Astrocyte (in vitro differentiated cells and primary cell): ENCODE results near the gene PASK. TPM values are rescaled to one million over a fixed set of nuclear protein-coding genes. Genes with fewer than 3 reads are reported as not detected.

ENCODE experiments used
- DNase-seq: peaks from one replicate; pipeline ENCODE4 v3.0.0-alpha.2; 2010; ENCODE audit warnings: low read depth
- FAIRE-seq: peaks from 2 replicates; lab custom pipeline; 2011; peaks lifted over from hg19 to GRCh38; lab: Jason Lieb, UNC
- H2AFZ ChIP-seq: 2 replicates; pipeline ENCODE4 v1.6.0; 2012; ENCODE audit warnings: low read depth, low read length, inconsistent platforms
- H3K27ac ChIP-seq: 2 replicates; pipeline ENCODE4 v1.5.1; 2011; ENCODE audit warnings: low read depth, low read length, inconsistent platforms
- H3K27me3 ChIP-seq: 2 replicates; pipeline ENCODE4 v1.6.0; 2011; ENCODE audit warnings: low read length, inconsistent platforms; ENCODE audit not compliant: insufficient read depth
- H3K36me3 ChIP-seq: 2 replicates; pipeline ENCODE4 v1.5.1; 2011; ENCODE audit warnings: low read length, inconsistent platforms; ENCODE audit not compliant: insufficient read depth
- H3K4me1 ChIP-seq: 2 replicates; pipeline ENCODE4 v1.5.1; 2011; ENCODE audit warnings: low read length, inconsistent platforms; ENCODE audit not compliant: insufficient read depth
- H3K4me2 ChIP-seq: 2 replicates; pipeline ENCODE4 v1.6.0; 2012; ENCODE audit warnings: low read length, inconsistent platforms
- H3K4me3 ChIP-seq: 2 replicates; pipeline ENCODE4 v1.5.1; 2011; ENCODE audit warnings: low read depth, mild to moderate bottlenecking, low read length, inconsistent platforms; ENCODE audit not compliant: insufficient read depth
- H3K79me2 ChIP-seq: 2 replicates; pipeline ENCODE4 v1.6.0; 2012; ENCODE audit warnings: mild to moderate bottlenecking, low read length, inconsistent platforms; ENCODE audit not compliant: insufficient read depth
- H3K9ac ChIP-seq: 2 replicates; pipeline ENCODE4 v1.6.0; 2012; ENCODE audit warnings: mild to moderate bottlenecking, low read length, inconsistent platforms
- H3K9me3 ChIP-seq: 2 replicates; pipeline ENCODE4 v1.5.1; 2012; ENCODE audit warnings: low read depth, mild to moderate bottlenecking, low read length, inconsistent platforms; ENCODE audit not compliant: insufficient read depth
- H4K20me1 ChIP-seq: 2 replicates; pipeline ENCODE4 v1.6.0; 2012; ENCODE audit warnings: low read length, inconsistent platforms; ENCODE audit not compliant: insufficient read depth
- H3K27ac Mint-ChIP-seq: one replicate; pipeline ENCODE4 v1.8.0; 2021; ENCODE audit warnings: mild to moderate bottlenecking, mixed read lengths; ENCODE audit not compliant: unreplicated experiment
- H3K27me3 Mint-ChIP-seq: one replicate; pipeline ENCODE4 v1.8.0; 2021; ENCODE audit warnings: low read depth, mixed read lengths; ENCODE audit not compliant: unreplicated experiment
- H3K36me3 Mint-ChIP-seq: one replicate; pipeline ENCODE4 v1.8.0; 2021; ENCODE audit warnings: low read depth, mixed read lengths; ENCODE audit not compliant: unreplicated experiment
- H3K4me1 Mint-ChIP-seq: one replicate; pipeline ENCODE4 v1.8.0; 2021; ENCODE audit warnings: low read depth, mixed read lengths; ENCODE audit not compliant: unreplicated experiment
- H3K4me3 Mint-ChIP-seq: one replicate; pipeline ENCODE4 v1.8.0; 2021; ENCODE audit warnings: mild to moderate bottlenecking, moderate library complexity, mixed read lengths; ENCODE audit not compliant: unreplicated experiment
- H3K9me3 Mint-ChIP-seq: one replicate; pipeline ENCODE4 v1.8.0; 2021; ENCODE audit warnings: mild to moderate bottlenecking, mixed read lengths; ENCODE audit not compliant: unreplicated experiment
- EZH2 ChIP-seq: IDR thresholded peaks from 2 replicates; pipeline ENCODE4 v1.6.1; 2012; ENCODE audit warnings: mild to moderate bottlenecking, low read length, inconsistent platforms; ENCODE audit not compliant: insufficient read depth
- total RNA-seq: library from RNA; stranded (reverse); gene quantifications from 2 replicates; pipeline ENCODE4 v1.2.1, GENCODE V29; 2021
- TF ChIP-seq, protein P1 (sequence below): IDR thresholded peaks from 2 replicates; pipeline ENCODE4 v1.5.1; 2011; ENCODE audit warnings: low read depth, mild to moderate bottlenecking, inconsistent platforms, low read length, moderate library complexity; ENCODE audit not compliant: insufficient read depth

PASK gene
- total RNA-seq, 1 donor from 2014 or later, result 8.0 TPM

DNA sequence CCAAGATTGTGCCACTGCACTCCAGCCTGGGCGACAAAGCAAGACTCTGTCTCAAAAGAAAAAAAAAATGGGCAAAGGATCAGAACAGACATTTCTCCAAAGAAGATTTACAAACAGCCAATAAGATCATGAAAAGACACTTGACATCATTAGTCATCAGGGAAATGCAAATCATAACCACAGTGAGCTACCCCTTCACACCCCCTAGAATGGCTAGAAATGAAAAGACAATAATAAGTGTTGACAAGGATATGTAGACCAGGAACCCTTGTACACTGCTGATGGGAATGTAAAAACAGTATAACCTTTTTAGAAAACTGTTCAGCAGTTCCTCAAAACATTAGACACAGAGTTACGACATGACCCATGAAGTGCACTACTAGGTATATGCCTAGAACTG lies 28.8 kb downstream of the PASK start:
- Histone ChIP-seq H3K27me3 (no peaks in the 10 kb centered on the region), H3K36me3 (no peaks in the 10 kb centered on the region), H3K9ac (no peak overlapping the region), H3K4me3 (no peak overlapping the region), H2AFZ (no peak overlapping the region), H3K4me2 (no peak overlapping the region), H3K27ac (no peak overlapping the region), H3K79me2 (no peaks in the 10 kb centered on the region), H4K20me1 (no peaks in the 10 kb centered on the region), H3K4me1 (no peaks in the 10 kb centered on the region), H3K9me3 (no peaks in the 10 kb centered on the region)
- TF ChIP-seq, protein P1, sequence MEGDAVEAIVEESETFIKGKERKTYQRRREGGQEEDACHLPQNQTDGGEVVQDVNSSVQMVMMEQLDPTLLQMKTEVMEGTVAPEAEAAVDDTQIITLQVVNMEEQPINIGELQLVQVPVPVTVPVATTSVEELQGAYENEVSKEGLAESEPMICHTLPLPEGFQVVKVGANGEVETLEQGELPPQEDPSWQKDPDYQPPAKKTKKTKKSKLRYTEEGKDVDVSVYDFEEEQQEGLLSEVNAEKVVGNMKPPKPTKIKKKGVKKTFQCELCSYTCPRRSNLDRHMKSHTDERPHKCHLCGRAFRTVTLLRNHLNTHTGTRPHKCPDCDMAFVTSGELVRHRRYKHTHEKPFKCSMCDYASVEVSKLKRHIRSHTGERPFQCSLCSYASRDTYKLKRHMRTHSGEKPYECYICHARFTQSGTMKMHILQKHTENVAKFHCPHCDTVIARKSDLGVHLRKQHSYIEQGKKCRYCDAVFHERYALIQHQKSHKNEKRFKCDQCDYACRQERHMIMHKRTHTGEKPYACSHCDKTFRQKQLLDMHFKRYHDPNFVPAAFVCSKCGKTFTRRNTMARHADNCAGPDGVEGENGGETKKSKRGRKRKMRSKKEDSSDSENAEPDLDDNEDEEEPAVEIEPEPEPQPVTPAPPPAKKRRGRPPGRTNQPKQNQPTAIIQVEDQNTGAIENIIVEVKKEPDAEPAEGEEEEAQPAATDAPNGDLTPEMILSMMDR, result no peak
- no peak for FAIRE-seq
- no peak overlapping the region for H3K4me3 Mint-ChIP-seq
- H3K27me3 Mint-ChIP-seq, result no peaks in the 10 kb centered on the region
- no peak overlapping the region for H3K27ac Mint-ChIP-seq
- peaks cover 3% of the 10 kb centered on the region for H3K9me3 Mint-ChIP-seq
- peaks cover 1% of the 10 kb centered on the region for H3K36me3 Mint-ChIP-seq
- no peak for DNase-seq
- H3K4me1 Mint-ChIP-seq, result no peaks in the 10 kb centered on the region

DNA sequence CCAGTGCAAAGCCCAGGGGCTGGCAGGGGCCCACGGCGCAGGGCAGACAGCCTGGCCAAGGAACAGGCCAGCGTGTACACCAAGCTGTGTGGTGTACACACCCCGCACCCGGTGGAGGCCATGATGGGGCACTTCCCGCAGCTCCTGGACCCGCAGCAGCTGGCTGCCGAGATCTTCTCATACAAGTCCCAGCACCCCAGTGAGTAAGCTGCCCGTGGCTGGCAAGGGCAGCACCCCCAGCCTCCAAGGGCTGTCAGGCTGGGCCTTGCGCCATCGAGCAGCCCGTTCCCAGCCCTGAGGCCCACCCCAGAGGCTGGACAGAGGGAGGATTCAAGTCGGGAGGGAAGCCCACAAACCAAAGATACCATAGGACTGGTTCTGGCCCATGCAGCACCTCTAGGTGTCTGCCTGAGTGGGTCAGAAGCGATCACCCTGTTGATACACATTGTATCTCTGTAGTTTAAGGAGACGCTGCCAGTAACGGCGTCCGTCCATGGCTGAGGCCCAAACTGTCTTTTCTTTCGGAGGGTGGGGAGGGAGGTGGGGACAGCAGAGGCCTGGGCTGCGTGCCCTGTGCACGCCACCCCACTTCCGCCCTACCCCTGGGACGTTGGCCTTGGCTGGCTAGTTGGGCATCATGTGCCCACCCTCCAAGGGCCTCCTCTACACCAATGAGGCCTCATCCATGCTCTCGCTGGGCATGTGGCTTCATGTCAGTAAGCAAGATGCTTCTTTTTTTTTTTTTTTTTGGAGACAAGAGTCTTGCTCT lies 30.4 kb downstream of the PASK start:
- peaks cover 1% of the 10 kb centered on the region for H3K36me3 Mint-ChIP-seq
- Histone ChIP-seq H3K79me2 (no peaks in the 10 kb centered on the region), H3K36me3 (no peaks in the 10 kb centered on the region), H3K4me1 (no peaks in the 10 kb centered on the region), H3K4me2 (no peak overlapping the region), H2AFZ (no peak overlapping the region), H3K9me3 (no peaks in the 10 kb centered on the region), H4K20me1 (no peaks in the 10 kb centered on the region), H3K27me3 (no peaks in the 10 kb centered on the region), H3K4me3 (no peak overlapping the region), H3K9ac (no peak overlapping the region), H3K27ac (no peak overlapping the region)
- FAIRE-seq, result no peak
- no peak overlapping the region for H3K4me3 Mint-ChIP-seq
- TF ChIP-seq, protein P1, result no peak
- TF ChIP-seq EZH2, result no peak
- H3K4me1 Mint-ChIP-seq, result no peaks in the 10 kb centered on the region
- H3K9me3 Mint-ChIP-seq, result peaks cover 3% of the 10 kb centered on the region
- no peak for DNase-seq
- H3K27me3 Mint-ChIP-seq, result no peaks in the 10 kb centered on the region
- no peak overlapping the region for H3K27ac Mint-ChIP-seq
